Muscle layer of duodenum (tissue), 2 donors: ENCODE measurements around the gene CDH5.

Source experiments
- H3K27ac ChIP-seq: one replicate; pipeline ENCODE4 v1.7.0; 2013; ENCODE audit warnings: mild to moderate bottlenecking, low read length
- H3K27me3 ChIP-seq: one replicate; pipeline ENCODE4 v1.7.0; 2013; ENCODE audit warnings: low read depth, mild to moderate bottlenecking, control low read depth, low read length
- H3K36me3 ChIP-seq, 2 donors: one replicate each; pipeline ENCODE4 v1.7.0; 2013; ENCODE audit warnings: low read length in 2 of 2, control low read depth in 1 of 2, mild to moderate bottlenecking in 1 of 2; ENCODE audit not compliant: insufficient read depth in 2 of 2, control insufficient read depth in 1 of 2
- H3K4me1 ChIP-seq, 2 donors: one replicate each; pipeline ENCODE4 v1.7.0; 2013; ENCODE audit warnings: low read length in 2 of 2, mild to moderate bottlenecking in 2 of 2, control low read depth in 1 of 2, moderate library complexity in 1 of 2; ENCODE audit not compliant: insufficient read depth in 2 of 2, control insufficient read depth in 1 of 2
- H3K4me3 ChIP-seq, 2 donors: one replicate each; pipeline ENCODE4 v1.7.0; 2013; ENCODE audit warnings: low read length in 2 of 2, low read depth in 1 of 2, mild to moderate bottlenecking in 1 of 2
- H3K9me3 ChIP-seq, 2 donors: one replicate each; pipeline ENCODE4 v1.7.0; 2013; ENCODE audit warnings: low read length in 2 of 2, control low read depth in 1 of 2, mild to moderate bottlenecking in 1 of 2; ENCODE audit not compliant: control insufficient read depth in 1 of 2
- donor health status: healthy.

The CDH5 gene

DNA sequence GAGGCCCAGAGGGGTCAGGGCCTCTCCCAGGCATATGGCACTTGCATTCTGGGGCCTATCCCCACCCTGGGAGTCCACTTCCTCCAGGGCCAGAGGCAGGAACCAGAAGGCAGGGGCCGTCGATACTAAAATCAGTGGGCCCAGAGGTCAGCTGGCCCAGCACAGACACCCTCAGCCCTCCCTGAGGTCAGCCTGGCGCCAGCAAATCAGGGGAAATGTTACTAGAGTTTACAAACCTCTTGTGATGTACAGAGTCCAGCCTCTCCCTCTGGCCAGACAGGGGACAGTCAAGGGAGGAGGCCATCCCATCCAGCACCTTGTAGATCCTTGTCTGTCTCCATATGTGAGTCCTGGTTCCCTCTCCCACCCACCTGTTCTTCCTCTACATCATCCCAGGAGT is 10.8 kb downstream of the CDH5 start:
- peaks cover 0 to 6% of the 10 kb centered on the region in 2 donors for H3K4me1 ChIP-seq
- H3K4me3 ChIP-seq, result no peak overlapping the region
- no peaks in the 10 kb centered on the region for H3K36me3 ChIP-seq
- H3K27me3 ChIP-seq, result no peaks in the 10 kb centered on the region
- no peak overlapping the region for H3K27ac ChIP-seq
- no peaks in the 10 kb centered on the region for H3K9me3 ChIP-seq

DNA sequence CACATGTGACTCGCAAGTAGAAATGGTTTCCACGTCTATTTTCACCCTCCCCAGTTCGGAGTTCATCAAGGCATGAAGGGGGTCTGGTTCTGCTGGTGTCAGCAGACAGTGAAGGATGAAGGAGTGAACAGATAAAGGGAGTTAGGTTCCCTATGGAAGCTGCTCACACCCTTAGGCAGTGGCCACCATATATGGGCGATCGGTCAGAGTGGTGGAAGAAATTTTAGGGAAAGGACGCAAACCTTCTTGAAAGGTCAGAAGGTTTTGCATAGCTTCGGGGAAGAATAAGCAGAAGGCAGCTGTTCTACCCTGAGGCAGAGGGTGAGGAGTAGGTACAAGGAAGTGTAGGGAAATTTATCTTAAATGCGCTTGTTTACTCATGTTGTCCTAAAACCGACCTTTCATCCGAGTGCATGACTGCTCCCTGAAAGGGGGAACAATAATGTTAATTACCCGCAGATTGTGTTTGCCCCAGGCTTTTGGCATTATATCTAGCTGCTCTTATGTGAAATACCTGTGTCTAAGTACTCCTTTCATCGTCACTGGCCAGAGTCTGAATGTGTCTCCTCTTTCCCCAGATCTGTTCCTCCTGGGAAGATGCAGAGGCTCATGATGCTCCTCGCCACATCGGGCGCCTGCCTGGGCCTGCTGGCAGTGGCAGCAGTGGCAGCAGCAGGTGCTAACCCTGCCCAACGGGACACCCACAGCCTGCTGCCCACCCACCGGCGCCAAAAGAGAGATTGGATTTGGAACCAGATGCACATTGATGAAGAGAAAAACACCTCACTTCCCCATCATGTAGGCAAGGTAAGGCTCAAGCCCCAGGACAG is 12.5 kb downstream of the CDH5 start:
- H3K27ac ChIP-seq, result no peak overlapping the region
- no peaks in the 10 kb centered on the region for H3K9me3 ChIP-seq
- H3K36me3 ChIP-seq, result no peaks in the 10 kb centered on the region
- no peaks in the 10 kb centered on the region for H3K27me3 ChIP-seq
- H3K4me3 ChIP-seq, result no peak overlapping the region
- peaks cover 0 to 6% of the 10 kb centered on the region in 2 donors for H3K4me1 ChIP-seq

- Histone ChIP-seq H3K4me1 (peaks cover 0 to 6% of the 10 kb centered on the region in 2 donors), H3K36me3 (no peaks in the 10 kb centered on the region), H3K27ac (no peak overlapping the region), H3K4me3 (no peak overlapping the region), H3K9me3 (no peaks in the 10 kb centered on the region), H3K27me3 (no peaks in the 10 kb centered on the region)
These were observed 13.1 kb downstream of the CDH5 start for GRCh38 chr16:66379571-66379941.

- Histone ChIP-seq H3K27ac (no peak overlapping the region), H3K4me3 (no peak overlapping the region), H3K27me3 (no peaks in the 10 kb centered on the region), H3K36me3 (no peaks in the 10 kb centered on the region), H3K9me3 (no peaks in the 10 kb centered on the region), H3K4me1 (peaks cover 0 to 6% of the 10 kb centered on the region in 2 donors)
These were observed 13.9 kb downstream of the CDH5 start for GRCh38 chr16:66380421-66380820.

DNA sequence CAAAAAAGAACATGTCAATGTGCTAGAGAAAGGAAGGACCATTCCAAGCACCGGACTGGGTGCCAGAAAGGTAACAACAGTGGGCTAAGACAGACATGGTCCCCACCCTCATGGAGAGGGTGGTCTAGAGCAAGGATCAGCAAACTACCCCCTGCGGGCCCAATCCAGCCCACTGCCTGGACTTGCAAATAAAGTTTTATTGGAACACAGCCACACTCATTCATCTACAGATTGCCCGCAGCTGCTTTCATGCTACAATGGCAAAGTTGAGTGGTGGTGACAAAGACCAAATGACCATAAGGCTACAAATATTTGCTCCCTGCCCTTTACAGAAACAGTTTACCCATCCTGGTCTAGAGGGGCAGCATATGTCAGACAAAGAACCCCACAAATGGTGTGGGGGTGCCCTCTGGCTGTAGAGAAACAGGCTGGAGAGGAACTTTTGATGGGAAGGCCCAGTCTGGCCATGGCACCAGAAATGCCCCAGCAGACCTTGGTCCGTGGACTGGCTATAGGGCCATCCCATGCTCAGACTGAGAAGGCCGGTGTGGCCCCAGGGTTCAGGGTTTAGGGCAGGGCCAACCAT is 15.2 kb downstream of the CDH5 start:
- H3K9me3 ChIP-seq, result no peaks in the 10 kb centered on the region
- no peaks in the 10 kb centered on the region for H3K36me3 ChIP-seq
- no peaks in the 10 kb centered on the region for H3K27me3 ChIP-seq
- peaks cover 0 to 3% of the 10 kb centered on the region in 2 donors for H3K4me1 ChIP-seq
- H3K4me3 ChIP-seq, result no peak overlapping the region
- H3K27ac ChIP-seq, result no peak overlapping the region

DNA sequence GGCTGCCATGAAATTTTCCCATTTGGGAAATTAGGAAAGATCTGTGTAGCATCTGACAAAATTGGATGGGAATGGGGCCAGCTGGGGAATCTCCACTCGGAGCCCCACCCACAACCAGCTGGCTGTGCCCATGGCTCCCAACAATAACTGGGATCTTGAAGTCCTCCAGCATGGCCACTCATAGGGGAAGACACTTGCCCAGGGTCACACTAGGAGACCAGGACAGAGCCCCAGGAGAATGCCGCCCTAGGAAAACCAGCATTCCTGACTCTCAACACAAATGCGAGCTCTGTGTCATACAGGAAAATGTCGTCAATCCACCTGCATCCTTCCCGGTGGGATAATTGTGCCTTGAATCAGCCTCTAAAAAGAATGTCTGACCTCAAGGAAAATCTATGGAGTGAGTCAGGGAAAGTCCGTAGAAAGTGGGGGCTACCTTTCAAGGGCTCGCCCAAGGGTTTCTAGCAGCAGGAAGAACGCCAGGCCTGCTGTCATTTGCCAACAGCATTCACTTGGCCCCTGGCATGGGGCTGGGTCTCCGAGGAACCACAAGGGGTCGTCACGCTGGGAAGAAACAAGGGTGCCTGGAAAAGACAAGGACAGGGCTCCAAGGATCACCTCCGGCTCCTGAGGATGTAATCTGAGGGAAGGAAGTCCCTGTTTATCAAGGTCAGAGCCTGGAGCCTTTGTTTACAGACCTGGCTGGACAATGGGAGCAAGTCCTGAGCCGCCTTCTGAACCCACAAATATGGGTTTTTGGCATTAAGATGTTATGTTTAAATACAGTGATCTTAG is 15.9 kb downstream of the CDH5 start:
- H3K27ac ChIP-seq, result peak overlapping the region; percentile 24
- H3K4me1 ChIP-seq, result no peaks in the 10 kb centered on the region
- no peak overlapping the region for H3K4me3 ChIP-seq
- no peaks in the 10 kb centered on the region for H3K36me3 ChIP-seq
- H3K27me3 ChIP-seq, result no peaks in the 10 kb centered on the region
- no peaks in the 10 kb centered on the region for H3K9me3 ChIP-seq

DNA sequence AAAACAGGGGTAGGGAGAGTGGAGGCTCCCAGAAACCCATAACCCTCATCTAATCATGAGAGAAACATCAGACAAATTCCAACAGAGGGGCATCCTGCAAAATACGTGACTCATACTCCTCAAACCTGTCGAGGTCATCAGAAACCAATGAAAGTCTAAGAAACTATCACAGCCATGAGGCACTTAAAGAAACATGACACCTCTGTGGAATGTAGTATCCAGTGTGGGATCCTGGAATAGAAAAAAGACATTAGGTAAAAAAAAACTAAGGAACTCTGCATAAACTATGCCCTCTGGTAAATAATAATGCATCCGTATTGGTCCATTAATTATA is 16.4 kb downstream of the CDH5 start:
- no peaks in the 10 kb centered on the region for H3K36me3 ChIP-seq
- no peak overlapping the region for H3K4me3 ChIP-seq
- no peaks in the 10 kb centered on the region for H3K9me3 ChIP-seq
- H3K27me3 ChIP-seq, result no peaks in the 10 kb centered on the region
- no peaks in the 10 kb centered on the region for H3K4me1 ChIP-seq
- peak overlapping the region; percentile 24 for H3K27ac ChIP-seq

GRCh38 chr16:66383551-66383950 is 17.1 kb downstream of the CDH5 start:
- Histone ChIP-seq H3K36me3 (no peaks in the 10 kb centered on the region), H3K9me3 (no peaks in the 10 kb centered on the region), H3K4me3 (no peak overlapping the region), H3K4me1 (no peaks in the 10 kb centered on the region), H3K27ac (peak overlapping the region; percentile 24), H3K27me3 (no peaks in the 10 kb centered on the region)

DNA sequence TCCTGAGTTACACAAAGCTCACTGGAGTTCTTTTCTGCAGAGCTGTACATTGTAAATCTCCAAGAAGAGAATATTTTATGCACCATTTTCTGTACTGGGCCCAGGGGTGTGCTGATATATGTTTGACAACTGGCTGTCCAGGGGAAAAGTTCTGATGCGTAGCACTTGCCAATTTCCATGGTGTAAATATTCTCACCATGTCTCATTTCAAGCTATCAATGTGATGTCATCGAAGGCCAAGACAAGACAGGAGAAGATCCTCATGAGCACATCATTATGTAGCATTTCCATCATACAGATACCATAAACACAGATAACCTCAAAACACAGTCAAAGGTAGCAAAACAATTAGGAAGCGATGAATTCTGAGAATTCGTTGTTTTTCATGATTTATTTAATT is 18.9 kb downstream of the CDH5 start:
- H3K4me3 ChIP-seq, result no peak overlapping the region
- no peaks in the 10 kb centered on the region for H3K36me3 ChIP-seq
- no peaks in the 10 kb centered on the region for H3K9me3 ChIP-seq
- no peaks in the 10 kb centered on the region for H3K4me1 ChIP-seq
- no peaks in the 10 kb centered on the region for H3K27me3 ChIP-seq
- no peak overlapping the region for H3K27ac ChIP-seq

GRCh38 chr16:66386629-66387622 is 20.4 kb downstream of the CDH5 start:
- Histone ChIP-seq H3K9me3 (no peaks in the 10 kb centered on the region), H3K27ac (no peak overlapping the region), H3K4me1 (no peaks in the 10 kb centered on the region), H3K4me3 (no peak overlapping the region), H3K36me3 (no peaks in the 10 kb centered on the region), H3K27me3 (no peaks in the 10 kb centered on the region)
